HG03066 (cell line): Measurements from ENCODE around the gene TEX22.

ENCODE experiments used
- ATAC-seq: cut with Tn5 transposase; IDR thresholded peaks from one replicate; pipeline ENCODE4 v1.9.1; 2021; ENCODE audit warnings: low read depth; ENCODE audit not compliant: unreplicated experiment

The TEX22 gene

DNA sequence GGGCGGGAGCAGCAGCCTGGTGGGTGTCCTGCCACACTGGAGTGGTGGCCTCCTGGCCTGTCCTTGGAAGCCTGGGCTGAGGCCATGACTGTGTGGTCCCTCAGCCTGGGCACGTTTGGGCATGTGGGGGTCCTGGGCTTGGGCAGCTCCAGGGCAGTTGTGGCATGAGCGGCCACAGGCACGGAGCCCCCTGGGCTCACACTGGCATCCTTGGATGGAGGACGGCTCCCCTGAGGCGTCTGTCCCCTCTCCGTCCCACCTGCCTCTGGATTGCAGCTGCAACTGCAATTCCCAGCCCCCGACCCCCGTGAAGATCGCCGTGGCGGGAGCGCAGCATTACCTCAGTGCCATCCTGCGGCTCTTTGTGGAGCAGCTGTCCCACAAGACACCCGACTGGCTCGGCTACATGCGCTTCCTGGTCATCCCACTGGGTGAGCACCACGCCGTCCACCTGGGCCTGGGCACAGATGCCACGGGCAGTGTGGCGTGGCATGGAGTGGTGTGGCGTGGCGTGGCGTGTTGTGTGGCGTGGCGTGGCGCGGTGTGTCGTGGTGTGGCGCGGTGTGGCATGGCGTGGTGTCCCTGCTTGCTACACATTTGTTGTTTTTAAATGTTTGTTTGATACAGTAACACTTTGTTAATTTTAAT, 15.1 kb upstream of the TEX22 start:
- ATAC-seq, result no peak

DNA sequence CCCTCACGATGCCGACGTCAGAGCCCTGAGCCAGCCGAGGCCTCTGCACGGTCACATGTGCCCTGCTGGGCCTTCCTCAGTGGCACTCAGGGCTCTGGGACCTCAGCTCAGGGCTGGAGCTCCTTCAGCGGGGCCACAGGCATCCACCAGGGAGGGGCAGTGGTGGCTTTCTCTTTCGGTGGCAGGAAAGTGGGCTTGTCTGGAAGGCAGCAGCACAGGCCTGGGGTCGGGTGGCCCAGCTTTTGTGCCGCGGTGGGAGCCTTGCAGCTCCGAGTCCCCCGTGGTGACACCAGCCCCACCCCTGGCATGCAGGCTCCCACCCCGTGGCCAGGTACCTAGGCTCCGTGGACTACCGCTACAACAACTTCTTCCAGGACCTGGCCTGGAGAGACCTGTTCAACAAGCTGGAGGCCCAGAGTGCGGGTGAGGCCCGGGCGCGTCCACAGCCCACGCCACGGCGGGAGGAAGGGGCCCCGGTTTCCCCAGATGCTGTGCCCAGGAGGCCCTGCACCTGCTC, 14.2 kb upstream of the TEX22 start:
- no peak for ATAC-seq

DNA sequence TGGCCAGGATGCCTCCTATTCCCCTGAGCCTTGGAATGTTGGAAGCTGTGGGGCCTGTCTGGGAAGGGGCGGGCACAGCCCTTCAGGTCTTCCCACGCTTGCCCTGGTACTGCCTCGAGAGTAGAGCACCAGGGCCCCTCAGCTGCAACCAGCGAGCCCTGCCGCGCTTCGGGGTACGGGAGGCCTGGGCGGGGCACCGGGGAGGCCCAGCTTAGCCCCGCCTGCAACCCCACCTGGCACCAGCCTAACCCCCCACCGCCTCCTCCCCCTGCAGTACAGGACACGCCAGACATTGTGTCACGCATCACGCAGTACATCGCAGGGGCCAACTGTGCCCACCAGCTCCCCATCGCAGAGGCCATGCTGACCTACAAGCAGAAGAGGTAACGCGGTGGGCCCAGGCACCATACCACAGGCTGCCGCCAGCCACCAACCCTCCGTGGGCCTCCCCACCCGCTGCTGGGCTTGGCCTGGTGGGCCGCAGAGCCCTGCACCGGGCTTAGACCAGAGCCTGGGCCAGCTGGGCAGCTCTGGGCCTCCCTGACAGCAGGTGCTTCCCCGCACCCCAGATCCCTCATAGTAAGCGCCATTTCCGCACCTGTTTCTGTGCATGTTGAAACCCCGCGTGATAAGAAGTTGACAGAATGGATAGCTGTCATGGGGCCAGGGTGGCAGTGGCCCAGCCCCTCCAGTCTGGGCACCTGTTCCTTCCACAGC, 13.6 kb upstream of the TEX22 start:
- ATAC-seq, result no peak

DNA sequence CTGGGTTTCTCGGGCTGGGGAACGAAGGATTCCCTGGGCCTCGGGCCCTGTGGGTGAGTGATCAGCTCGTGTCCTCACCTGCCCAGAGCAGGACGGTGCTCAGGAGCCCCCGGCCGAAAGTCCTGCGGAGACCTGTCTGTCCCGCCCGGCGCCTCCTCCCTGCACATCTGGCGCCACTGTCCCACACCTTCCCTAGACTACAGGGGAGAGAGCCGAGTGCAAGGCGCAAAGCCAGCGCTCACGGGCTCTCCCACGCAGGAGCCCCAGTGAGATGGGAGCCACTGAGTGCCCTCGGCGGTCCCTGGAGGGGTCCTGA, 13.1 kb upstream of the TEX22 start:
- ATAC-seq, result no peak

DNA sequence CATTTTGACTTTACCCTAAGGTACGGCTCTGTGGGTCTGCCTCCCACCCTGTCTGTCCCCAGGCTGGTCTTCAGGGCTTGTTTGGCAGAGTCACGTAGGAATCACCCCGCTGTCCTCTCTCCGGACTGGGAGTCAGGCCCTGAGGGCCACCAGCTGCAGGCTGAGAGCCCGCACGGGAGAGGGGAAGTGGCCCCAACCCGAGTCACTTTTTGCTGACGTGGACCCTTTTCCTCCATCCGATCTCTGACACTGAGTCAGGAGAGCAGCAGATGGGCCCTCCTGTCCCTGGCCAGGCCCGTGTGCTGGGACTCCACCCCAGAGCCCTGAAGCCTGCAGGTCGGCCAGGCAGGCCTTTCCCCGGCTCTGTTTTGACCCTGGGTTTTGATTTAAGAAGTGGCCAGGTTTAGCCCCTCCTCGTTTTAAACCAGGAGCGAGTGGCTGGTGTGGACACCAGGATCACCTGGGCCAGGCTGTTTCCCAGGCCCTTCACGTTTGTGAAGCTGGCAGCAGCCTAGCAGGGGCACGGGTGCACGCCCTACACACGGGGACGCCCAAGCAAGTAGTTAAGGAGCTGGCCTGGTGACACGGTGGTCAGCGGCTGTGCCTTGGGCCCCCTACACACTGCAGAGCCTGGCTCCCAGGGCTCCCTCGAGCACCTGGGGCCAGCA, 12.5 kb upstream of the TEX22 start:
- ATAC-seq, result no peak

DNA sequence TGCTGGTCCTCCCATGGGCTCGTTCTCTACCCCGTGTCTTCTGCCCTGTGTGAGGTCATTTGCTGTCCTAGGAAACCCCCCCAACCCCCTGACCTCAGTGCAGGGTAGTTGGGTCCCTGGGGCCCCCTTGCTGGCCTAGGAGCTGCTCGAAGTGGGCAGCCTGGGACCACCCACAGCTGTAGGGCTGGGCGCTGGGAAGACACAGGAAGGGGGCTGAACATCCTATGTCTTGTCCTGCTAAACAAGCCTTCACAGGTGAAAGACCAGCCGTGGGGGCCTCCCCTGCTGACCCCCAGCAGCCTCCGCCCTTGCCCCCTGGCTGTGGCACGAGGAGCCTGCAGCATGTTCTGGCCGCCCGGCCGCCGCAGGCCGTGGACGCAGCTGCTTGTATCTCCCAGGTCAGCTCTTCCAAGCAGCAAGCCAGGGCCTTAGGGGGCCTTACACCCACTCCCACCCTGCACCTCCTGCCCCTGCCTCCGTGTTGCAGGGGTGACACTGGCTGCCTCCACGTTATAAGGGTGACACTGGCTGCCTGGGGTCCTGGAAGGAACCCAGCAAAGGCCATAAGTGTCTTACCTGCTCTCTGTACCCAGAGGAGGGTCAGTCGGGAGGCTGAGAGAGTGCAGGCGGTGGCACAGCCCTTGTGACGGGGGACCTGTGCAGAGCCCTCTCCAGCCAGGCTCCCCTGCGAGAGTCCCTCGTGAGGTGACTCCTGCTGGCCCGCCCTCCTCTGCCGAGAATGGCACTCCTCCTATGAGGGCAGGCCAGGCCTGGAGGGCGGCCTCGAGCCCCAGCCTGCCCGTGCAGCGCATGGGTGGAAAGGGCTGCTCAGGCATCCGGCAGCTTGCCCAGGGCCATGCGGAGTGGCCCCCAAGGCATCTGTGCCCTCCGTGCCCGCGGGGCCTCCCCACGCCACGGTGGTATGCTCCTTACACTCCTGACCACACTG, 11.5 kb upstream of the TEX22 start:
- ATAC-seq, result no peak

DNA sequence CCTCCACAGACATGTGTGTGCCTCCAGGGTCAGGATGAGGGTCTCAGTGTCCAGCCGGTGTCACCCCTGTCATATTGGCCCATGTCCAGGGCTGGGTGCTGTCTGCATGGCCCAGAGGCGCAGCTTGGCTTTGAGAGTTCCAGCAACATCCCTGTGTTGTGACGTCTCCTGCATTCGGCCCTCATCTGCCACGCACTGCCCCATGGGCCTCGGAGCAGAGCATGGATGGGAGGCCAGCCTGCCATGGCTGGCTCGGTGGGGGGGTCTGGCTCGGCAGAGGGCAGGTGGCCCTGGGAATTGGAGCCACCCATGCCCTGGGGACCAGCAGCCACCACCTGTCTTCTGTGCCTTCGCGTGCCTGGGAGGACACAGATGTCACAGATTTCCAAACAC, 10.8 kb upstream of the TEX22 start:
- no peak for ATAC-seq

DNA sequence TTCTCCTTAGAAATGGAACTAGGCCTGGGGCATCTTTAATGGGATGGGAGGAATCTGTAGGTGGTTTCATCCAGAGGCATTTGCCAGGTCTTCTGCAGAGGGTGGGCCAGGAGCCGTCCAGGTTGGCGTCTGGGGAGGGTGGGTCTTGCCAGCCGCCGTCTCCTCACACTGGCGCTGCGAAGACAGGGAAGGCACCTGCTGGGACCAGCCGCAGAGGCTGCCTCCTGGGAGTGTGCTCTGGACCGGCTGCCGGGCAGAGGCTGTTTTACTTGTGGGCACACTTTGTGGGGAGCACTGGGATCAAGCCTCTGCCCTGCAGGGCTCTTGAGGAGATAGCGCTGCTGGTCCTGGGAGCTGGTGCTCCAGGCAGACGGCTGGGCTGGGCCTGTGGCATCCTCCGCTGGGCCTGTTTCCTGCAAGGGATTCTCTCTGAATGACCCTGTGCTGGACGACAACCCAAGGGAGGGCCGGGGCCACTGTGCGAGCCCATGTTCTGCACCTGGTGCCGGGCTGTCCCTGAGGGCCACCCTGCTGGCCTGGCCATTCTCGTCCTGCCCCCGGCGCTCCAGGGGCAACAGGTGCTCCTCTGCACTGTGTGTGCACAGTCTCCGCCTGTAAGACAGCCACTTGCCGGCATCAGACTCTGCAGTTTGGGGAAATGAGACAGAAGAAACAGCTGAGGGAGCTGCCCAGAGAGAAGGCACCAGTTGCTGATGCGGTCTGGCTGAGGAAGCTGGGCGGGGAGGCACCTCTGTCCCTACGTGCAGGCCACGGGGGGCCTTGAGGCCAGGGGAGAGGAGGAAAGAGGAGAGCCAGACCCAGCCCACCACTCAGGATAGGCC, 10.0 kb upstream of the TEX22 start:
- ATAC-seq, result no peak

DNA sequence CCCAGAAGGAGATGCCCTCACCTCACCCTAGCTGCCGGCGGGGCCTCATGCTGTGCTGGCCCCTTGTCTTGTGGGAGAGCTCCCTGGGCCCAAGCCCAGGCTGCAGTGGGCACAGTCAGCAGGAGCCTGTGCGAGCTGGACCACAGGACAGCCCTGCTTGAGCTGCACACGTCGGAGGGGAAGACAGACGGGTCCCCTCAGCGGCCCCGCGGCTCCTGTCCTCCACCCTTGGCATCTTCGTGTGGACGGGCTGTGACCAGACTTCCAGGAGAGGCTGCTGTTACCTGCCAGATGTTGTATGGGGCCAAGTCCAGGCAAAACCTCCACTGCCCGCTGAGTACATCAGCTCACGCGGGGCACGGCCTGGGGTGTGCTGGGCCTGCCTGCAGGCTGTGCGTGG, 9.4 kb upstream of the TEX22 start:
- no peak for ATAC-seq

DNA sequence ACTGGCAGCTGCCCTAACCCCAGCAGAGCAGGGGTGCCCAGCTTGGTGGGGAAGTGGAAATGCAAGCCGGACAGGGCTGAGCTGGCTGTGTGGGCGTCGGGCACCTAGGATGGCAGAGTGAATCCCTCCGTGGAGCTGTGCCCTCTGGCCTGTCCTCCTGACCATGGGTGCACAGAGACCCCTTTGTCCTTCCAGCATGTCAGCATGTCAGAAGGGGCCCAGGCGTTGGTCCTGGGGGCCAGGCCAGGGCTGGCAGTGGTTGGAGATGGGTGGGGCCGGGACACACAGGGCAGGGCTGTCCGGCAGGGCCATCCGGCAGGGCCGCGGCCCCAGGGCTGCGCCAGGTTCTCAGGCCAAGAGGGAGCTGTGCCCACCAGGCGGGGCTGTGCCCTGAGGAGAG, 8.8 kb upstream of the TEX22 start:
- ATAC-seq, result no peak

DNA sequence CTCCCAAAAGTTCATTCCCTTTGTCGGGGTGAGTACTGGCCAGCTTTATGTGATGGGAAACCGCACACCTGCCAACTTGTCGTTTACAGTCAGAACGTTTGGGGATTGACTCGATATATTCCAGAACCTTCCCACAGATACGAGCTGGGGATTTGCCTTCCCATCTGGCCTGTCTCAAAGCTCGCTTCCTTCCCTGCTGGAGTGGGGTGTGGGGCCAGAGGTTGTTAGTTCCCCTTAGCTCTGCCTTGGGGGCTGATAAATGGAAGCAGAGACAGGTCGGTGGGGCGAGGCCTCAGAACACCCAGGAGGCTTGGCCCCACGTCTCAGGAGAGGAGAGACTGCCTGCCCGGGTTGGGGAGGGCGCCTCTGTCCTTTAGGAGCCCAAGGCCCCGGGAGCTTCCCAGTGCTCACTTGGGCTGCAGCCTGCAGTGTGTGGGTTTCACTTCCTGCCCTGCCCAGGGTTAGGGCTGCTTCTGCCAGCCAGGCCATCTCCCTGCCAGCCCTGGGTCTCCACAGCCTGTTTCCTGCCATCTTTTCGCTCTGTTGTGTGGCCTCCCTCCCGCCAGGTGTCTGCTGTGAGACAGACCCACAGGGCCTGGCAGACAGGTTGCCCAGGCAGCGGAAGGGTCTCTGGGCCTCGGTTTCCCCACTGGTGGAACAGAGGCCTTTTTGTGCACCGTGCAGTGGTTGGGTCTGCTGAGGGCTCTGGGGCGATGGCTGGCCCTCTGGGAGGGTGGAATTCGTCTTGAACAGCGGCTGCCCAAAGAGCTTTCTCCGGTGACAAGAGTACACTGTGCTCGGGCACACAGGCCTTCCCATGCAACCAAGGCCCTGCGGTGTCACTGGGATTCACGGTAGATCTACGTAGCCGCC, 8.1 kb upstream of the TEX22 start:
- ATAC-seq, result no peak

DNA sequence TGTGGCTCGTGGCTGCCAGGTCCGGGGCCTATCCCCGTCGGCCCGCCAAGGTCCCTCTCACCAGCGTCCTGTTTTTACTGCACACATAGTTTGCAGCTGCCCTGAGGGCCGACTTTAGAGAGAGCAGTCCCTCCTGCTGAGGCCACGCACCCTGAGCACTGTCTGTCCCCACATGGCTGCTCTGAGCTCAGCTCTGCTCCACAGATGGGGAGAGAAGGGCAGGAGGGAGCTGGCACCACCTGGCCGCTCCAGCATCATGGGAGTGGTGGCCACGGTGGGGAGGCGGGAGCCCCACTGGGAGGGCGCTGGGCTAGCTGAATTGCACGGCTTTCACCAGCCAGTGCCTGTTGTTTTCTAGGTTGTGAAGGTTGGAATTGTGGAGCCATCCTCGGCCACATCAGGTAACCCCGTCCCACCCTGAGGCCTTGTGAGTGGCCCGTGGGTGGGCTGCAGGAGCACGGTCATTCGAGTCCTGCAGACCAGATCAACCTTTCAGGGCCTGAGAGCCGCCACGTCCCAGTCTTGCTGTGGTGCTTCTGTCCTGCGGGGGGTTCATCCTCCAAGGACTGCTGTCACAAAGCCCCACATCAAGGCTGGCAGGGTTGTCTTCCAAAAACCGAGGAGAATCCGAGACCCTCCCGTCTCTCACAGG, 7.4 kb upstream of the TEX22 start:
- no peak for ATAC-seq

DNA sequence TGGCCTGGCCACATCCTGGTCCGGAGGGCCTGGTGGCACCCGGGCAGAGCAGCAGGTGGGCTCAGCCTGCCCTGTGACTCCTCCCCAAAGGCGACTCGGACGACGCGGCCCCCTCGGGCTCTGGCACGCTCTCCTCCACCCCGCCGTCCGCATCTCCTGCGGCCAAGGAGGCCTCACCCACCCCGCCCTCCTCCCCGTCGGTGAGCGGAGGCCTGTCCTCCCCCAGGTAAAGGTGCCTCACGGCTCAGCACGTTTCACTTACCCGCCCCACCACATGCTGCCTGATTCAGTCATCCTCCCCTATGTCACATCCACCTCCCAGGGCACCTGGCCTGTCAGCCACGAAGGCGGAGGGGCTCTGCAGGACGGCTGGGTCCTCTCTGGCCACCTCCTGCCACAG, 6.8 kb upstream of the TEX22 start:
- no peak for ATAC-seq

DNA sequence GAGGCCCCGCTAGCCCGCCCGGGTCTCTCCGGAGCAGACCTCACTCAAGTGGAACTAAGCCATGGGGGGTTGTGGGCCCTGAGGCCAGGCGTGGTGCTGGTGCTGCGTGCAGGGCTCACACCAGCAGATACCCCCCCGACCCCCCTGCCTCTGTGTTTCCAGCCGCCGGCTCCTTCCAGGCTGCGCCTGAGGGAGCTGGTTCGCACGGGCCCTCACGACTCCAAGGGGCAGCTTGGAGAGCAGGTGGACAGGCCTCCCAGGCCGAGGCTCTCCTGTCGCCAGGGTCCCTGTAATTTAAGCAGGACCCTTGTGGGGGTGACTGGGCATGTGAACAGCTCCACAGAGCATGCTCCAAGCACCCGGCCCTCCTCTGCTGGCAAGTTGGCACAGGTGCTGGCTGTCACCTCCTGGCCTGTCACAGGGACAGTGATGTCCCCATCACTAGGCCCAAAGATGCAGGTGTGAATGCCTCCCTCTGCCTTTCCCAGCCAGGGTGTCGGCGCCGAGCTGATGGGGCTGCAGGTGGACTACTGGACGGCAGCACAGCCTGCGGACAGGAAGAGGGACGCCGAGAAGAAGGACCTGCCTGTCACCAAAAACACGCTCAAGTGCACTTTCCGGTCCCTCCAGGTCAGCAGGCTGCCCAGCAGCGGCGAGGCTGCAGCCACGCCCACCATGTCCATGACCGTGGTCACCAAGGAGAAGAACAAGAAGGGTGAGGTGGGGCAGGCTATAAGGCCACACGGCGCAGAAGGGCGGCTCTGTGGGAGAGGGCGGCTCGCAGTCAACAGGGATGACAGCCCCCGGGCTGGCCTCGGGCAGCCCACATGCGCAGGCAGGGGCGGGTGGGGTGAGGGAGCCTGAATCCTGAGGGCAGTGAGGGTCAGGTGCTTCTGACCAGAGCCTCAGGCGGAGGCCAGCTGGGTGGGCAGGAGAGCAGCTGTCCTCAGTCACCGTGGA, 5.9 kb upstream of the TEX22 start:
- ATAC-seq, result no peak

DNA sequence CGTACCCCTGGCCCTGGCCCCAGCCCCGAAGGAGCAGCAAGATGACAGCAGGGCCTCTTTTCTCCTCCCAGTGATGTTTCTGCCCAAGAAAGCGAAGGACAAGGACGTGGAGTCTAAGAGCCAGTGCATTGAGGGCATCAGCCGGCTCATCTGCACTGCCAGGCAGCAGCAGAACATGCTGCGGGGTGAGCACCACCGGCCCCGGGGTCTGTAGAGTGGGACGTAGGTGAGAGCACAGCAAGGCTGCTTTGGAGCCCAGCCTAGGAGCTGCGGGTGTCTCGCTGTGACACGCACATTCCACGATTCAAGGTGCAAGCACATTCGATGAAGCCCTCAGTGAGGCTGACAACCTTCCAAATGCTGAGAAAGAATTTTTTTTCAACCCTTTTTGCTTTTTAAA, 5.2 kb upstream of the TEX22 start:
- ATAC-seq, result no peak

DNA sequence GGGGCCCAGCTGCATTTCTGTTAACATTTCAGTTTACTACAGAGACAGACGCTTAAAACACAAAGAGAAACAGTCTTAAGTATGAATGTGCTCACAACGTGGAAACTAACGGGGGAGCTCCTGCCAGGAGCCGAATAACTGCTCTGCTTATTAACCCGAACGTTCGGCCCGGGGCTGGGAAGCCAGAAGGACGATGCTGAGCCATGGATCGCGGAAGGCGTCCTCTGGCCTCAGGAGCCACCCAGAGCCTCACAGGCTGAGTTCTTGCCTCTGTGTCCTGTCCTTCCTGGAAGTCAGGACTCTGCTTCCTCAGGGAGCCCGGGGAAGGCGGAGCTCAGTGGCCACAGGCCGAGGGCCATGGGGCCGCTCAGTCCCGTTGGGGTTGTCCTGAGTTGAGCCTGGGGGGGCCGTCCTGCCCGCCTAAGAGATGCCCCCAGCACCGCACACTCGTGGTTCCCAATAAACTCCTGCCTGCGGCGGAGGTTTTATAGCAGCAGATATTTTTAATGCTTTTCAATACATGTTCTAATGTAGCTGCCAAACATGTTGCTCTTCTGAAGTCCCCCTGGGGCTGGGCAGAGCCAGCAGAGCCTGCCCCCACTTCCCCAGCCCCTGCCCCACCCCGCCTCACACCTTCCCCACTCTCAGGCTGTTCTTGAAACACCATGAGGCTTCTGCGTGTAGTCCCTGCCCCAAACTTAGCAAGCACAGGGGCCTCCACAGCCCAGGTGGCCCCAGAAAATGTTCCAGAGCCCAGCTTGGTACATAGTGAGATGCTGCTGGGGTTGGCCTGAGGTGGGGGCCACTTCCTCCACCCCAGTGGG, 3.4 kb upstream of the TEX22 start:
- no peak for ATAC-seq

DNA sequence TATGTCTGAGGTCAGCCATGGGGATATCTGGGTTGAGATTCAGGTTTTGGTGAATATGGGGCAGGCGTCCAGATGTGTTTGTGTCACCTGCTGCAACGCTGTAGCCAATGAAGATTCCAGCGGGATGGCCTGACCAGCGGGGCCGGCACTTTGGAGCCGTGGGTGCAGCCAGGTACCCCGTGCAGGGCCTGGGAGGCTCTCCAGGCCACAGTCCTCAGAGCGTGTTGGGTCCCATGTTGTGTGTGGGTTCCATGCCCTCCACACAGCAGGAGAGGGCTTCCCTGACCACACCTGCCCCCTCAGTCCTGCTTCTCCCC, 2.8 kb upstream of the TEX22 start:
- ATAC-seq, result no peak
